ENCODE results near the gene HAO2. TPM values are rescaled to one million over a fixed set of nuclear protein-coding genes. Genes with fewer than 3 reads are reported as not detected.
"Not testable (repeated sequence)": the region's sequence is repeated elsewhere in the genome, so short reads cannot be mapped to it uniquely, and the experiment has no call there.

The HAO2 gene
- total RNA-seq, 1 donor from 2014 or later, result not detected

DNA sequence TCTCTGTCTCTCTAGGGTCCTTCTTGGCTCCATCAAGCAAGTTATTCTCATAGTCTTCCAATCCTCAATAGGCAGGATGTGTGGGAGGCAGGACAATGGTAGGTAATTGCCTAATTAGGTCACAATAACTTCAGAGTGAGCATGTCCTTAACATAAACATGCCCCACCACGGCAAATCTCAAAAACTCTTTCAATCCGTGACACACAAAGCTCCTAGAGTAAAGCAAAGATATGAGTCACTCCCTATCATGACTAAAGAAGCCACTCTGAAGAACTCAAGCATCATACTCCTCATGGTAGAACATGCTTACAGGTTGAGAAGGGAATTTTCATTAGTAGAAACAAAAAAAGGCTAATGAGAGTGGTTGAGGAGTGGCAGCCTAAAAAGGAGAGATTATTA is 4.9 kb downstream of the HAO2 start:
- H3K27me3 ChIP-seq (ENCODE audit: low read depth), result peaks cover 25% of the 10 kb centered on the region
- H3K36me3 ChIP-seq, result no peaks in the 10 kb centered on the region
- peaks cover 8% of the 10 kb centered on the region for H3K9me3 ChIP-seq (replicated peaks)
- TF ChIP-seq, protein P1, sequence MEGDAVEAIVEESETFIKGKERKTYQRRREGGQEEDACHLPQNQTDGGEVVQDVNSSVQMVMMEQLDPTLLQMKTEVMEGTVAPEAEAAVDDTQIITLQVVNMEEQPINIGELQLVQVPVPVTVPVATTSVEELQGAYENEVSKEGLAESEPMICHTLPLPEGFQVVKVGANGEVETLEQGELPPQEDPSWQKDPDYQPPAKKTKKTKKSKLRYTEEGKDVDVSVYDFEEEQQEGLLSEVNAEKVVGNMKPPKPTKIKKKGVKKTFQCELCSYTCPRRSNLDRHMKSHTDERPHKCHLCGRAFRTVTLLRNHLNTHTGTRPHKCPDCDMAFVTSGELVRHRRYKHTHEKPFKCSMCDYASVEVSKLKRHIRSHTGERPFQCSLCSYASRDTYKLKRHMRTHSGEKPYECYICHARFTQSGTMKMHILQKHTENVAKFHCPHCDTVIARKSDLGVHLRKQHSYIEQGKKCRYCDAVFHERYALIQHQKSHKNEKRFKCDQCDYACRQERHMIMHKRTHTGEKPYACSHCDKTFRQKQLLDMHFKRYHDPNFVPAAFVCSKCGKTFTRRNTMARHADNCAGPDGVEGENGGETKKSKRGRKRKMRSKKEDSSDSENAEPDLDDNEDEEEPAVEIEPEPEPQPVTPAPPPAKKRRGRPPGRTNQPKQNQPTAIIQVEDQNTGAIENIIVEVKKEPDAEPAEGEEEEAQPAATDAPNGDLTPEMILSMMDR (IDR thresholded peaks at IDR 0.05; ENCODE audit: borderline replicate concordance), result no peak
- H3K4me1 ChIP-seq, result no peaks in the 10 kb centered on the region
- DNase-seq, result no peak
- intact Hi-C loops (cut with micrococcal nuclease), result no loop called here
- no peak overlapping the region for H3K4me3 ChIP-seq
- no peak overlapping the region for H3K27ac ChIP-seq (replicated peaks)

DNA sequence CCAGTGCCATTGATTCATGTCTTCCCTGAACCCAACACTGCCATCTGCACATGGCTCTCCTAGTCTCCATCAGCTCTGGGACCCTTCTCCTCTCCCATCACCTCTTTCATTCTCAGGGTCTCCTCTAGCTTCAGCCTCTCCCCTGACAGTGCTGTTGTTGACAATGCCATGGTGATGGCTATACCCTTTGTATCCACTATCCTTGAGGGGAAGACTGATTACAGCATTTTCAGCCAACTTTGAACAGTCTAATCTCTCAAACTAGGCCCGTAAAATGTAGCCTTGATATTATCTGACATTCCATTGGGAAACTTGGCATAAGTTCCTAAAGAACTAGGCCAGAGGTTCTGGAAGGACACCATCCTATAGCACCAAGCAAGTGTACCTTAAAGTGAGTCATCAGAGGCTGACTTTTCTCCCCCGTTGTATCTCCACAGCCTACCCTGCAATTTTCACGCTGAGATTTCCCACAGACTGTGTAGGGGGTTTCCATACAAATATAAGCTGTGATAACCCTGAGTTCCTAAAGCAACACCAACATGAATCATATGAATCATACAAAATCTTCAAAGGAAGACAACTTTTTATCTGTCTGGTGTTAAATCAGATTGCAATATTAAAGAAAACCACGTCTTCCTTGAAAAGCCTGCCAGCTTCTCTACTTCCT is 5.8 kb downstream of the HAO2 start:
- Histone ChIP-seq H3K4me3 (no peak overlapping the region), H3K36me3 (no peaks in the 10 kb centered on the region), H3K27me3 (ENCODE audit: low read depth) (peaks cover 24% of the 10 kb centered on the region), H3K9me3 (replicated peaks) (peaks cover 8% of the 10 kb centered on the region), H3K27ac (replicated peaks) (no peak overlapping the region), H3K4me1 (no peaks in the 10 kb centered on the region)
- DNase-seq, result no peak
- TF ChIP-seq, protein P1 (IDR thresholded peaks at IDR 0.05; ENCODE audit: borderline replicate concordance), result no peak
- intact Hi-C loops (cut with micrococcal nuclease), result no loop called here

DNA sequence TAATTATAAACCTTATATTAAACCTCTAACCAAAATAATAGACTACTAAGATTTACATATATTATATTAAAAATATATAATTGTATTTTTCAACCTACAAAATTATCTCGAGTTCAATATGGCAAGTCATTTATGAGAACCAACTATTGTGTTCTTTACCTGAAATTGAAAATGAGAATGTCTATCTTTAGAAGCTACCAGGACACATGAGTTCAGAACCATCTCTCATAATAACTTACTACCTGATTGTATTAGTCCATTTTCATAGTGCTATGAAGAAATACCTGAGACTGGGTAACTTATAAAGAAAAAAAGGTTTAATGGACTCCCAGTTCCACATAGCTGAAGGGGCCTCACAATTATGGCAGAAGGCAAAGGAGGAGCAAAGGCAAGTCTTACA is 6.8 kb downstream of the HAO2 start:
- Histone ChIP-seq H3K27me3 (ENCODE audit: low read depth) (peaks cover 18% of the 10 kb centered on the region), H3K4me3 (no peak overlapping the region), H3K4me1 (no peaks in the 10 kb centered on the region), H3K9me3 (replicated peaks) (peaks cover 8% of the 10 kb centered on the region), H3K36me3 (no peaks in the 10 kb centered on the region), H3K27ac (replicated peaks) (no peak overlapping the region)
- intact Hi-C loops (cut with micrococcal nuclease), result no loop called here
- TF ChIP-seq, protein P1 (IDR thresholded peaks at IDR 0.05; ENCODE audit: borderline replicate concordance), result no peak
- DNase-seq, result no peak

DNA sequence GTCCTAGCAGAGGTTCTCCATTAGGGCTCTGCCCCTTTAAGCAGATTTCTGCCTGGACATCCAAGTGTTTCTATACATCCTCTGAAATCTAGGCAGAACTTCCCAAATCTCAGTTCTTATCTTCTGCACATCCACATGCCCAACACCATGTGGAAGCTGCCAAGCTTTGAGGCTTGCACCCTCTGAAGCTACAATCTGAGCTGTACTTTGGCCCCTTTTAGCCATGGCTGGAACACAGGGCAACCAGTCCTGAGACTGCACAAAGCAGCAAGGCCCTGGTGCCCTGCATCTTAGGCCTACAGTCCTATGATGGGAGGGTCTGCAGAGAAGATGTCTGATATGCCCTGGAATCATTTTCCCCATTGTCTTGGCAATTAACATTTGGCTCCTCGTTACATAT is 8.0 kb downstream of the HAO2 start:
- intact Hi-C loops (cut with micrococcal nuclease), result no loop called here
- TF ChIP-seq, protein P1 (IDR thresholded peaks at IDR 0.05; ENCODE audit: borderline replicate concordance), result no peak

DNA sequence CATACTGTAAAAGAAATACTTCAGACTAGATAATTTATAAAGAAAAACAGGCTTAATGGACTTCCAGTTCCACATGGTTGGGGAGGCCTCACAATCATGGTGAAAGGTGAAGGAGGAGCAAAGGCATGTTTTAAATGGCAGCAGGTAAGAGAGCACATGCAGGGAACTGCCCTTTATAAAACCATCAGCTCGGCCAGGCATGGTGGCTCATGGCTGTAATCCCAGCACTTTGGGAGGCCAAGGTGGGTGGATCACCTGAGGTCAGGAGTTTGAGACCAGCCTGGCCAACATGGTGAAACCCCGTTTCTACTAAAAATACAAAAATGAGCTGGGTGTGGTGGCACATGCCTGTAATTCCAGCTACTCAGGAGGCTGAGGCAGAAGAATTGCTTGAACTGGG is 9.0 kb downstream of the HAO2 start:
- intact Hi-C loops (cut with micrococcal nuclease); H3K27me3 ChIP-seq (ENCODE audit: low read depth); H3K36me3 ChIP-seq; H3K4me3 ChIP-seq; H3K27ac ChIP-seq (replicated peaks); H3K4me1 ChIP-seq; DNase-seq; H3K9me3 ChIP-seq (replicated peaks): not testable (repeated sequence)

More for the DNA sequence above, 8.0 kb downstream of the HAO2 start:
- Histone ChIP-seq H3K4me1 (no peaks in the 10 kb centered on the region), H3K9me3 (replicated peaks) (peaks cover 8% of the 10 kb centered on the region), H3K27me3 (ENCODE audit: low read depth) (peaks cover 7% of the 10 kb centered on the region), H3K27ac (replicated peaks) (no peak overlapping the region), H3K4me3 (no peak overlapping the region), H3K36me3 (no peaks in the 10 kb centered on the region)
- no peak for DNase-seq

DNA sequence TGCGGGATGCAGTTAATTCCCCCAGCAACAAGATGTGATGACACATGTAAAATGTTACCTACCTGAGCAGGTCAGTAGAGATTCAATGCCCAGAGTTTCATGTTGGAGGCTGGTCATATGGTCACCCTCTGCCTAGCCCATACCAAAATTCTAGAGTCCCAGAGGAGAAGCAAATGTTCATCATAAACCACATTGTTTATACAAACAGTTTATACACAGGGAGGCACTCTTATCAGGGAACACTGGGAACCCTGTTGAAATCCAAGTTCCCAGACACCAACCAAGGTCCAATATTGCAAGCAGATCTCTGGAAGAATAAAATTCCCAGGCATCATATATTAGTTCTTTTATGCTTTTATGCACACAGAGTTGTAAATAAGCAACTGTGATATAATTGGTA is 10.5 kb downstream of the HAO2 start:
- Histone ChIP-seq H3K36me3 (no peaks in the 10 kb centered on the region), H3K27me3 (ENCODE audit: low read depth) (no peaks in the 10 kb centered on the region), H3K4me1 (no peaks in the 10 kb centered on the region), H3K4me3 (no peak overlapping the region), H3K9me3 (replicated peaks) (peaks cover 8% of the 10 kb centered on the region), H3K27ac (replicated peaks) (no peak overlapping the region)
- TF ChIP-seq, protein P1 (IDR thresholded peaks at IDR 0.05; ENCODE audit: borderline replicate concordance), result no peak
- intact Hi-C loops (cut with micrococcal nuclease), result no loop called here
- DNase-seq, result no peak
